DND-41 (cell line): Measurements from ENCODE around the gene ABCB8.

Experiments
- CTCF ChIP-seq: IDR thresholded peaks from 2 replicates; pipeline ENCODE4 v1.5.1; 2012; ENCODE audit warnings: borderline replicate concordance, low read length, moderate library complexity, mild to moderate bottlenecking; ENCODE audit not compliant: poor library complexity, severe bottlenecking; ENCODE audit errors: extremely low read depth
- EZH2 ChIP-seq: IDR thresholded peaks from 3 replicates; pipeline ENCODE4 v1.6.1; 2012; ENCODE audit warnings: borderline replicate concordance, low read depth, mild to moderate bottlenecking, moderate library complexity, low read length, inconsistent platforms; ENCODE audit not compliant: severe bottlenecking

- no peak for TF ChIP-seq CTCF
- TF ChIP-seq EZH2, result no peak
These were observed 54.2 kb downstream of the ABCB8 start for GRCh38 chr7:151082141-151083070.
